CMK (cell line): Measurements from ENCODE around the gene P2RX3.

Experiments used
- DNase-seq: peaks from one replicate; pipeline ENCODE4 v3.0.0-alpha.2; 2010; ENCODE audit warnings: low read depth

P2RX3 gene

GRCh38 chr11:57310091-57310490 lies 28.1 kb upstream of the P2RX3 start:
- DNase-seq, result no peak

DNA sequence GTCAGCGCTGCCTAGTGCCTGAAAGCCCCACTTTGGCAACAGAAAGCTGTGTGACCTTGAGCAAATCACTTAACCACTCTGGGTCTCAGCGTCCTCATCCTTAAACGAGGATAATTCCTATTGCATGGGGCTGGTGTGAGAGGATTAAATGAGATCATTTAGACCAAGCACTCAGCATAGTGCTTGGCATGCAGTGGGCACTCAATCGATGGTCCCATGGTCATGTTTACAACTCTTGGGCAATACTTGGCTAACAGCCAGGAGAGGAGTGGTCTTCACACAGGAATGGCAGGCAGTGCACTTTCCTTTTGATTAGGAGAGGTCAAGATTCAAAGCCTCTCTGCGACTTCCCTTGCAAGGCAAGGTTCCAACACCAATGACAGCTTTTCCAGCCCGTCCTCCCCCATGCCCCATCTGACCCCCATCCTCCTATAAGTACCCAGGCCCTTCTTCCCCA lies 27.5 kb upstream of the P2RX3 start:
- no peak for DNase-seq

GRCh38 chr11:57311109-57311936 lies 26.8 kb upstream of the P2RX3 start:
- no peak for DNase-seq

GRCh38 chr11:57312511-57313021 lies 25.6 kb upstream of the P2RX3 start:
- no peak for DNase-seq

DNA sequence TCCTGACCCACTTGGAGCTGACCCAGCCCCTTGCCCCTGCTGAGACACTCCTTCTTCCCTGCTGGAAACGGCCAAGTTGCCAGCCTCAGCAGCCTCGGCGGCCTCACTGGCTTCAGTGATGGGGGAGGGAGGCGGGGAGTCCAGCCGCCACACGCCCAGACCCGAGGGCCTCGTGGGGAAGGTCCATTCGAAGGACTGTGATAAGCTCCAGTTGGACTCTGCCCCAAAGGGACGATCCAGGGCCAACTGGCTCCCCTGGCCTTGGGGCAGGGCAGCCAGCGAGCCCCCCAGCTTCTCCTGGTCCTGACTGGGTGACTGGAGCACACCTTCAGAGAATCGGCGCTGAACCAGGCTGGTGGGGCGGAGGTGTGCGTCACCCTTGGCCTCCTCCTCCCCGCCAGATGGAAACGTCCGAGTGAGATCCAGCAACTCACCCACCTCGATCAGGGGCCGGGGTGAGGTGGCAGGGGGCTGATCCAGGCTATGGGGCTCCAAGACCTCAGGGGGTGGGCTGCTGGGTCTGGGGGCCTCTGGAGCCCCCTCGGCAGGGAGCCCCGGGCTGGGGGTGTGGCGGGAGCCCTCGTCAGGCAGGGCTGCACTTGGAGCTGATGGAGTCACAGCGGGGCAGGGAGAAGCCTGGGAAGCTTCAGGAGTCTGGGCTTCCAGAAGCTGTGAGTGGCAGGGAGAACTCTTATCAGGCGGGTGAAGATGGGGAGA lies 24.9 kb upstream of the P2RX3 start:
- DNase-seq, result no peak

DNA sequence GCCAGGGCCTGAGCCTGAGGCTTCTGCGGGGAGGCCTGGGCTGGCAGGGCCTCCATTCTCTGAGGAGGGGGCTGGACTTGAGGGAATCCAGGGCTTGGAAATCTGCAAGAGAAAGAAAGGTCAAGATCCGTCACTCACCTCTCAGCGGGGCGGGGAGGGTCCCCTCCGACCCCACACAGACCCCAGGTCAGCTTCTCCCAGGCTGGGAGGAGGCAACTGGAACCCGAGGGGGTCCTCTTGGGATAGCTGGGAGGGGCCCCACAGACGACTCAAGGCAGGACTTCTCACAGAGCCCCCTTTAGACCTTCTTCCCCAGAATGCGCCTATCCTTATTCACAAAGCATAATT lies 24.4 kb upstream of the P2RX3 start:
- no peak for DNase-seq

- DNase-seq, result no peak
Observed at GRCh38 chr11:57314221-57314973, 23.8 kb upstream of the P2RX3 start.

DNA sequence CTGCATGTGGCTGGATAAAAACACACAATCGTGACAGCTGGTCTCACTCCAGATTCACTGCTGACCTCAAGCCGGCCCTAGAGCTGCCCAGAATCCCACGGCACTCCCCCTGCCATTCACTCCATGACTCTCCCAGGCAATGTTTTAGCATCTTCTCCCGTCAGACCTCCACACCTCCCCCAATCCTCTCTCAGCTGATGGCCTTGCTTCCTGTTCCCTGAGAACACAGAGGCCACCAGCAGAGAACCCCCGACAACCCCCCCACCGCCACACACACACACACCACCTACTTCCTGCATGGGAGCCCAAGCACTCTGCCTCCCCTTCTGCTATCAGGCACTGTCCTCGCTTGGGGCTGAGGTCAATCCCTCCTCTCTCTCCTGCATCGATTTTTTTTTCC lies 22.7 kb upstream of the P2RX3 start:
- no peak for DNase-seq

GRCh38 chr11:57316017-57316416 lies 22.1 kb upstream of the P2RX3 start:
- DNase-seq, result no peak

- no peak for DNase-seq
Observed at GRCh38 chr11:57318178-57318577, 20.0 kb upstream of the P2RX3 start.

- DNase-seq, result no peak
Observed at GRCh38 chr11:57320067-57320718, 18.0 kb upstream of the P2RX3 start.

DNA sequence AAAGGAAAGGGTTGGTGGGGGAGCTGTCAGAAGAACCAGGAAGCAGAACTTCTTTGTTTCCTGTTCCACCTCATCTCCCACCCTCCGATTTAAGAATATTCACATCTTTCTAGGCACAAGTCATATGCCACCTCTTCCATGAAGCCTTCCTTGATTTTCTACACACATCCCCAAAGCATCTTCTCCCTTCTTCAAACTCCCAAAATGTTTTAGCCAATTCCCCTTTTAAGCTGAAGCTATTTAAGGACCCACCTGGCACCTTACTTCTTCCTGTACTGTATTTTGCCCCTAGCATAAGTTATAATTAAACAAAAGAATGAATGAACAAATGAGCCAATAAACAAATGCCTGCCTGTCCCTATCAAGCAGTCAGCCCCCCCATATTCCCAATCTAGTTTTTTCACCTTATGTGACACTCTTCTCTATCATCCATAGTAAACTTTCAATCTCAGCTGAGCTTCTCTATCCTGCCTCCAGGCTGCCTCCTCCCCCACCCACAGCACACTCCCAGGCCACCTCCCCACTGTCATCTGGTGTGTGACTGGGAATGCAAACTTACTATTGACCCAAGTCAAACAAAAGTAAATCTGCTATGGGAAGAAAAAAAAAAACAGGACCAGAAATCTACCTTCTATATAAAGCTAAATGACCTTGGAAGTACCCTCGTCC lies 17.3 kb upstream of the P2RX3 start:
- no peak for DNase-seq

GRCh38 chr11:57321388-57322255 lies 16.5 kb upstream of the P2RX3 start:
- no peak for DNase-seq

- no peak for DNase-seq
Observed at GRCh38 chr11:57322256-57323166, 15.6 kb upstream of the P2RX3 start.

DNA sequence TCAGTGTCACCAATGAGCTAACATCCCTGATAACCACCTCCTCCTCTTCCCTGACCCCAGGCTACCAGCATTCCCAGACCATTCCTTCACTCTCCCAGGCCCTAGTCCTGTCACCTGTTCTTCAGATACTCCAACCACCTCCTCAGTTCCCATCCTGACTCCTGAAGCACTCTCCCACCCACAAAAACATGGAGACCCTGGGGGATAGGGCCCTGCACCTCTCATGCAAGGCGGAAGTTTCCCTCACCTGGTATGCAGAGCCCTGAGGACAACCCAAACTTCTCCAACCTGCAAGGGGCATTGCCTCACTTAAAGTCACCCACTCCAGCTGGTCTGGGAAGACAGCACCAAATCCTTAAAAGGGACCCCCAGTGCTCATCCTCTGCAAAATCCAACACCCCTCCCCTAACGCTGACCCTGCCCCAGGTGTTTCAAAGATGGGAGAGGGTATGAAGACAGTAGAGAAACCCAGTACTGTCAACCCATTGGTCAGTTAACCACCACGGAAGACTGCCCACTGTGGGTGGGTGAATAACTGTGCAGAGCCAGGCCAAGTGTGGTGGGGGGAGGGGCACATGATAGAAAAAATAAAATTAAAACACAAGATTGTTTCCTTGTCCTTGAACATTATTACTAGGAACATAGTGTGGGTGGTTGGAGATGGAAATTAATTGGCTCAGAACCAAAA lies 14.8 kb upstream of the P2RX3 start:
- no peak for DNase-seq

GRCh38 chr11:57323855-57324153 lies 14.3 kb upstream of the P2RX3 start:
- DNase-seq, result no peak

- DNase-seq, result no peak
Observed at GRCh38 chr11:57324154-57324885, 13.8 kb upstream of the P2RX3 start.
